Stimulated activated CD4-positive, alpha-beta T cell treated with anti-CD3 and anti-CD28 coated beads, Interleukin-12 subunit alpha, Interleukin-12 subunit beta, amount 100 ng/mL, for 48 hours (primary cell): ENCODE measurements around the gene GRK3.
"Not testable (repeated sequence)": the region's sequence is repeated elsewhere in the genome, so short reads cannot be mapped to it uniquely, and the experiment has no call there.

ENCODE experiments used
- DNase-seq, 3 donors: peaks; one replicate each; pipeline ENCODE4 v3.0.0-alpha.2; 2020; ENCODE audit warnings: low read depth in 2 of 3, low spot score in 1 of 3

GRK3 gene

GRCh38 chr22:25695146-25695545 is 130.7 kb downstream of the GRK3 start:
- DNase-seq: no peak

- no peak for DNase-seq
These were observed 132.3 kb downstream of the GRK3 start for GRCh38 chr22:25696763-25697162.

GRCh38 chr22:25697181-25697664 is 132.7 kb downstream of the GRK3 start:
- no peak for DNase-seq

- no peak for DNase-seq
These were observed 133.5 kb downstream of the GRK3 start for GRCh38 chr22:25697978-25698377.

GRCh38 chr22:25698461-25698860 is 134.0 kb downstream of the GRK3 start:
- no peak for DNase-seq

GRCh38 chr22:25698978-25699377 is 134.5 kb downstream of the GRK3 start:
- no peak for DNase-seq

GRCh38 chr22:25701056-25701780 is 136.7 kb downstream of the GRK3 start:
- no peak for DNase-seq

- no peak for DNase-seq
These were observed 137.6 kb downstream of the GRK3 start for GRCh38 chr22:25702040-25702439.

- peak in 2 of 3 donors; percentile 5 to 6 for DNase-seq
These were observed 138.2 kb downstream of the GRK3 start for GRCh38 chr22:25702571-25703167.

- no peak for DNase-seq
These were observed 140.2 kb downstream of the GRK3 start for GRCh38 chr22:25704701-25705100.

- DNase-seq: no peak
These were observed 141.7 kb downstream of the GRK3 start for GRCh38 chr22:25706197-25706596.

- DNase-seq: not testable (repeated sequence)
These were observed 144.0 kb downstream of the GRK3 start for GRCh38 chr22:25708430-25708829.

GRCh38 chr22:25709758-25710157 is 145.3 kb downstream of the GRK3 start:
- DNase-seq: peak in 2 of 3 donors; percentile 8 to 10

- no peak for DNase-seq
These were observed 146.0 kb downstream of the GRK3 start for GRCh38 chr22:25710501-25710900.

- no peak for DNase-seq
These were observed 147.0 kb downstream of the GRK3 start for GRCh38 chr22:25711491-25711890.

- DNase-seq: no peak
These were observed 148.4 kb downstream of the GRK3 start for GRCh38 chr22:25712661-25713400.

GRCh38 chr22:25714070-25714469 is 149.6 kb downstream of the GRK3 start:
- DNase-seq: no peak

- DNase-seq: no peak
These were observed 150.3 kb downstream of the GRK3 start for GRCh38 chr22:25714739-25715138.

GRCh38 chr22:25716637-25717036 is 152.2 kb downstream of the GRK3 start:
- DNase-seq: no peak

- no peak for DNase-seq
These were observed 153.8 kb downstream of the GRK3 start for GRCh38 chr22:25718135-25718840.

GRCh38 chr22:25722223-25722622 is 157.7 kb downstream of the GRK3 start:
- DNase-seq: no peak
